DOHH2 (cell line): ENCODE measurements around the gene FAM149B1.

Experiments used
- CTCF ChIP-seq: fragments of 200-600 bp; sonication (generic); IDR thresholded peaks from one replicate; pipeline ENCODE4 v1.5.1; 2014; ENCODE audit warnings: antibody characterized with exemption, mild to moderate bottlenecking, low read depth, low read length; ENCODE audit not compliant: poor library complexity, severe bottlenecking
- EZH2phosphoT487 ChIP-seq: fragments of 200-600 bp; sonication (generic); IDR thresholded peaks from 2 replicates; pipeline ENCODE4 v1.6.1; 2017; ENCODE audit warnings: borderline replicate concordance, mild to moderate bottlenecking, antibody characterized with exemption, low read length, moderate library complexity, mixed read lengths

- TF ChIP-seq CTCF (no peak), EZH2phosphoT487 (no peak)
These were observed 78.4 kb downstream of the FAM149B1 start for GRCh38 chr10:73246322-73246645.
